T-helper 2 cell treated with Interferon-gamma antibody and Interleukin-4, amounts not matched to agents 5 μg/mL and 100 μg/mL, for 36 hours (primary cell): ENCODE results near the gene CEP152.

ENCODE experiments used
- DNase-seq: peaks from one replicate; pipeline ENCODE4 v3.0.0; 2021; ENCODE audit warnings: low spot score
- H3K27ac Mint-ChIP-seq: one replicate; pipeline ENCODE4 v1.8.0; 2021; ENCODE audit warnings: mild to moderate bottlenecking, mixed read lengths
- H3K27me3 Mint-ChIP-seq: one replicate; pipeline ENCODE4 v1.8.0; 2021; ENCODE audit warnings: low read depth, mixed read lengths
- H3K36me3 Mint-ChIP-seq: one replicate; pipeline ENCODE4 v1.8.0; 2021; ENCODE audit warnings: low read depth, mixed read lengths
- H3K4me1 Mint-ChIP-seq: one replicate; pipeline ENCODE4 v1.8.0; 2021; ENCODE audit warnings: low read depth, mixed read lengths
- H3K4me3 Mint-ChIP-seq: one replicate; pipeline ENCODE4 v1.8.0; 2022; ENCODE audit warnings: mild to moderate bottlenecking, moderate library complexity, mixed read lengths
- H3K9me3 Mint-ChIP-seq: one replicate; pipeline ENCODE4 v1.8.0; 2021; ENCODE audit warnings: mixed read lengths

CEP152 gene

GRCh38 chr15:48695088-48695826 lies 115.6 kb downstream of the CEP152 start:
- H3K4me3 Mint-ChIP-seq = no peak overlapping the region
- no peaks in the 10 kb centered on the region for H3K9me3 Mint-ChIP-seq
- DNase-seq = no peak
- no peaks in the 10 kb centered on the region for H3K27me3 Mint-ChIP-seq
- H3K27ac Mint-ChIP-seq = no peak overlapping the region
- no peaks in the 10 kb centered on the region for H3K36me3 Mint-ChIP-seq
- H3K4me1 Mint-ChIP-seq = no peaks in the 10 kb centered on the region

DNA sequence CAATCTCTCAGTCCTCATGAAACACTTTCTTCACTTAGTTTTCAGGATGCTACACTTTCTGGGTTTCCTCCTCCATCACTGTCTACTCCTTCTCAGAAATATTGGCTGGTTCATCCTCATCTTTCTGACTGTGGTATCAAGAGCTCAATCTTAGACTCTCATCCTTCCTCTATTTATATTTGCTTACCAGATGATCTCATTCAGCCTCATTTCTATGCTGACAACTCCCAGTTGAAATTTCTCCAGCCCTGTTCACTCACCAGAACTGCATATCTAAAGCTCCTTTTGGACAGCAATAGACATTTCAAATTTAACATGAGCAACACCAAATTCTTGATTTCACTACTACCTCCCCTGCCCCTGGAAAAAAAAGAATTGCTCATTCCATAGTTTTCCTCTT lies 117.4 kb downstream of the CEP152 start:
- H3K4me3 Mint-ChIP-seq = no peak overlapping the region
- H3K4me1 Mint-ChIP-seq = no peaks in the 10 kb centered on the region
- H3K9me3 Mint-ChIP-seq = no peaks in the 10 kb centered on the region
- H3K27ac Mint-ChIP-seq = no peak overlapping the region
- DNase-seq = no peak
- no peaks in the 10 kb centered on the region for H3K36me3 Mint-ChIP-seq
- no peaks in the 10 kb centered on the region for H3K27me3 Mint-ChIP-seq

- Mint-ChIP-seq H3K9me3 (no peaks in the 10 kb centered on the region), H3K4me1 (no peaks in the 10 kb centered on the region), H3K27ac (no peak overlapping the region), H3K36me3 (no peaks in the 10 kb centered on the region), H3K4me3 (no peak overlapping the region), H3K27me3 (no peaks in the 10 kb centered on the region)
- DNase-seq = no peak
Observed at GRCh38 chr15:48688493-48688892, 122.4 kb downstream of the CEP152 start.
